Measurements from ENCODE around the gene DGKG. TPM values are rescaled to one million over a fixed set of nuclear protein-coding genes. Genes with fewer than 3 reads are reported as not detected.

The DGKG gene
- total and polyA plus RNA-seq, 3 donors from 2014 or later, result 0.68 to 1.2 (median 1.1) TPM

DNA sequence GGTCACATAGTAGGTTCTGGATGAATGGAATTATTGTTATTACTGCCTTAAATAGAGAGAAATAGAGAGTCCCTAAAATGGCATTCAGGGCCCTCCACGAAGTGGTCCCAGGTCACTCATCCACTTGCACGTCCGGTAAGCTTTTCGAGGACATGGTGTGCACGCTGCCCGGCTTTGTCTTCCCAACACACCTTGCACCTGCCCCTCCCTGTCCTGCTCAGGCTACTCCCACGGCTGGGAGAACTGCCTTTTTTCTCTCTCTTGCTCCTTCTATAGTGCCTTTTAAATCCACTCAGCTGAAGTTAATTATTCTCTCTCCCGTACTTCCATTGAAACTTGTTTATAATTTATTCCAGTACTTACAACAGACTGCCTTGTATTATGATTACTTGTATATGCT lies 5.6 kb upstream of the DGKG start:
- intact Hi-C loops (cut with DNase I; ENCODE audit: low total_unique reads), result no loop called here

DNA sequence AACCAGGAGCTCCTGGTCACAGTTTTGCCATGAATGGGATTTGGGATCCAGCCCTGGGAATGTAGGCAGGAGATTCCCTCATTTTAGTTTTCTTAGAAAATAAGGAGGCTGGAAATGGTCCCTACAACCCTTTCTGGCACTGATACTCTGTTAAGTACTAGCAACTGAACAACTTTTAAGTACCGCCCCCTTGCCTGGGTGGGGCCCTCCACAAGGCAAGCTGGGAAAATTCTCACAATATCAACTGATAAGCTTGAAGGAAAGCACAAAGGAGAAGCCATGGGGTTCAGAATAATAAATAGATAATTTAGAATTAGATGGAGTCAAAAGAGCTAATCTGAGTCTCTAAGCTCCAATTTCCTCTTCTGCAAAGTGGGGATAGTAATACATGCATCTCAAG lies 4.2 kb upstream of the DGKG start:
- intact Hi-C loops (cut with DNase I; ENCODE audit: low total_unique reads), result no loop called here
- peaks cover 10% of the 10 kb centered on the region for H3K4me1 ChIP-seq
- DNase-seq, result no peak
- H3K27me3 ChIP-seq, result no peaks in the 10 kb centered on the region
- H3K27ac ChIP-seq, result no peak overlapping the region
- no peaks in the 10 kb centered on the region for H3K36me3 ChIP-seq (ENCODE audit: low read depth, missing control alignments)
- WGBS, 2 donors, result 79 to 82% methylated on average over 1 of the region's 1 CpG
- no peaks in the 10 kb centered on the region for H3K9me3 ChIP-seq
- no peak overlapping the region for H3K4me3 ChIP-seq
- no peak for TF ChIP-seq POLR2A (IDR thresholded peaks at IDR 0.05)
- TF ChIP-seq, protein P1, sequence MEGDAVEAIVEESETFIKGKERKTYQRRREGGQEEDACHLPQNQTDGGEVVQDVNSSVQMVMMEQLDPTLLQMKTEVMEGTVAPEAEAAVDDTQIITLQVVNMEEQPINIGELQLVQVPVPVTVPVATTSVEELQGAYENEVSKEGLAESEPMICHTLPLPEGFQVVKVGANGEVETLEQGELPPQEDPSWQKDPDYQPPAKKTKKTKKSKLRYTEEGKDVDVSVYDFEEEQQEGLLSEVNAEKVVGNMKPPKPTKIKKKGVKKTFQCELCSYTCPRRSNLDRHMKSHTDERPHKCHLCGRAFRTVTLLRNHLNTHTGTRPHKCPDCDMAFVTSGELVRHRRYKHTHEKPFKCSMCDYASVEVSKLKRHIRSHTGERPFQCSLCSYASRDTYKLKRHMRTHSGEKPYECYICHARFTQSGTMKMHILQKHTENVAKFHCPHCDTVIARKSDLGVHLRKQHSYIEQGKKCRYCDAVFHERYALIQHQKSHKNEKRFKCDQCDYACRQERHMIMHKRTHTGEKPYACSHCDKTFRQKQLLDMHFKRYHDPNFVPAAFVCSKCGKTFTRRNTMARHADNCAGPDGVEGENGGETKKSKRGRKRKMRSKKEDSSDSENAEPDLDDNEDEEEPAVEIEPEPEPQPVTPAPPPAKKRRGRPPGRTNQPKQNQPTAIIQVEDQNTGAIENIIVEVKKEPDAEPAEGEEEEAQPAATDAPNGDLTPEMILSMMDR (IDR thresholded peaks at IDR 0.05), result no peak

More for the DNA sequence above, 5.6 kb upstream of the DGKG start:
- DNase-seq, result no peak
- Histone ChIP-seq H3K4me1 (no peaks in the 10 kb centered on the region), H3K9me3 (no peaks in the 10 kb centered on the region), H3K27me3 (no peaks in the 10 kb centered on the region), H3K27ac (no peak overlapping the region), H3K4me3 (no peak overlapping the region), H3K36me3 (ENCODE audit: low read depth, missing control alignments) (no peaks in the 10 kb centered on the region)
- 75 to 79% methylated on average over 8 of the region's 8 CpGs for WGBS, 2 donors
- TF ChIP-seq, protein P1 (IDR thresholded peaks at IDR 0.05), result no peak
- no peak for TF ChIP-seq POLR2A (IDR thresholded peaks at IDR 0.05)

DNA sequence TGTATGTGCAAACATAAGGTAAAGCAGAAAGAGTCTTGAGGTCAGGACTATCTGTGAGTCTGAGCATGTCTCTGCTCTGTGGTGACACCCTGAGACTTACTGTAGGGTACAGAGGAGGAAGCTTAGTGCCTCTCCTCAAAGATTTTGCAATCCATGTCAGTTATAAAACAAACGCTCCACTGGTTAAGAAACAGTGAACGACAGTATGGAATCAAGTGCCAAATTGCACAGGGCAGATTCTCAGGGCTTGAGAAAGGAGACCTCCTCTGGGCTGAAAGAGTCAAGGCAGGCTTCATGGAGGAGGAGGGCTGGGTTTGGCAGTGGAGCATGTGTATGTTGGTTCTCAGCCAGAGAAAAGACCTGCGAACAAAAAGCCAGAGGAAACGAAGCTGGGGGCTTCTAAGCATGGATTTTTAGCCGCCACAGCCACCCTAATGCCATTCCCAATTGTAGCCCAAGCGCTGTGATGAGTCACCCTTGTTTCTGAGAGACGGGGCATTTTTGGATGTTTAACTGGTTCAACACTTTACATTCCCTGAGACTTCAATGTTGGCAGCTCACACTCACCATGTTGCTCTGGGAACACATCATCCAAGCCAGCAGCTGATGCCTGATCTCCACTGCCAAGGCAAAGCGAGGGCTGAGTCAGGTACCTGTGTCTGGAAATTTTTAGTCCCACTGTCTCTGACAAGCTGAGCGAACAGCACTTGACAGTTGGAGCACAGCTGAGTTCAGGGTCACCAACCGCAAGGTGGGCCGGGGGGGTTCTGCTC lies 3.4 kb upstream of the DGKG start:
- intact Hi-C loops (cut with DNase I; ENCODE audit: low total_unique reads), result no loop called here
- H3K4me3 ChIP-seq, result no peak overlapping the region
- H3K36me3 ChIP-seq (ENCODE audit: low read depth, missing control alignments), result no peaks in the 10 kb centered on the region
- no peaks in the 10 kb centered on the region for H3K27me3 ChIP-seq
- TF ChIP-seq, protein P1 (IDR thresholded peaks at IDR 0.05), result no peak
- TF ChIP-seq POLR2A (IDR thresholded peaks at IDR 0.05), result no peak
- 78 to 82% methylated on average over 11 of the region's 11 CpGs for WGBS, 2 donors
- no peaks in the 10 kb centered on the region for H3K9me3 ChIP-seq
- DNase-seq, result no peak
- H3K27ac ChIP-seq, result no peak overlapping the region
- peaks cover 13% of the 10 kb centered on the region for H3K4me1 ChIP-seq

DNA sequence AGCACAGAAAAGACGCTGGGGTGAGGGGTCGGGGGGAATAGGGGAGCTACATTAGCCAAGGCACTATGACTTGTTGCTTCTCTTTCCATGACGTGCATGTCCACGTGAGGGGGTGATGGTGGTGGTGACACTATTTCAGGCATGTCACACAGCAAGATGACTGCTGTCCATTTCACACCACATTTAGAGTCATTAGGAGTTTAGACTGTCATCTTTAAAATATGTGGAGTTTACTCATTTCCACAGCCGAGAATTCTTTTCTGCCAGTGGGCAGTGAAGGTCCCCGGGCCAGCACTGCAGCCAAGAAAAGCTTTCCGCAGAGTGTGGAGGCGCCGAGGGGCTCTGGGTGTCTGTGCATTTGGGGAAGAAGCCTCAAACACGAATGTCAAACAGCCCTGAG lies 954 bp upstream of the DGKG start:
- H3K27ac ChIP-seq, result no peak overlapping the region
- H3K9me3 ChIP-seq, result no peaks in the 10 kb centered on the region
- TF ChIP-seq POLR2A (IDR thresholded peaks at IDR 0.05), result no peak
- TF ChIP-seq, protein P1 (IDR thresholded peaks at IDR 0.05), result no peak
- intact Hi-C loops (cut with DNase I; ENCODE audit: low total_unique reads), result no loop called here
- DNase-seq, result no peak
- WGBS, 2 donors, result 42 to 59% methylated on average over 10 of the region's 10 CpGs
- H3K4me3 ChIP-seq, result no peak overlapping the region
- peaks cover 13% of the 10 kb centered on the region for H3K4me1 ChIP-seq
- H3K36me3 ChIP-seq (ENCODE audit: low read depth, missing control alignments), result no peaks in the 10 kb centered on the region
- H3K27me3 ChIP-seq, result no peaks in the 10 kb centered on the region

DNA sequence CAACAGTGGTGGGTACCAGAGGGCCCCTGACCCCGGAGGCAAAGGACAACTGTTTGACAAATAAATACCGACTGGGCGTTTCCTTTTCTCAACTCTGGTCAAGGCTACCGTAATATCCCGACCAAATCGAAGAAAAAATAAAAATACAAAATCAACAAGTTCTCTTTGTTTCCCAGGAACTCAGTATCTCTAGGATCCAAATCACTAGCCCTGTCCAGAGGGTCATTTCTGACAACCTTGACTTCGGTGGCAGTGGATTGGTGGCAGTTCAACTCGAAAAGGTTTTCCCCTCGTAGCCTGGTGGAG lies 456 bp upstream of the DGKG start:
- Histone ChIP-seq H3K4me1 (peaks cover 13% of the 10 kb centered on the region), H3K9me3 (no peaks in the 10 kb centered on the region), H3K36me3 (ENCODE audit: low read depth, missing control alignments) (no peaks in the 10 kb centered on the region), H3K4me3 (peak overlapping the region in 1 of 2 donors; percentile 57), H3K27ac (no peak overlapping the region), H3K27me3 (no peaks in the 10 kb centered on the region)
- WGBS, 2 donors, result 11 to 21% methylated on average over 7 to 9 of the region's 9 CpGs
- intact Hi-C loops (cut with DNase I; ENCODE audit: low total_unique reads), result no loop called here
- no peak for TF ChIP-seq POLR2A (IDR thresholded peaks at IDR 0.05)
- TF ChIP-seq, protein P1 (IDR thresholded peaks at IDR 0.05), result no peak
- DNase-seq, result no peak

All from testis (tissue), 3 donors.